GM10847 (cell line): ENCODE data around the gene HELQ.

Experiments used
- POLR2A ChIP-seq: IDR thresholded peaks from 2 replicates; pipeline ENCODE4 v1.6.1; 2011; ENCODE audit not compliant: insufficient read length; ENCODE audit errors: extremely low read depth

Gene HELQ

GRCh38 chr4:83454686-83455085 lies 937 bp downstream of the HELQ start:
- TF ChIP-seq POLR2A = no peak

GRCh38 chr4:83449009-83449408 lies 6.6 kb downstream of the HELQ start:
- TF ChIP-seq POLR2A = no peak

- no peak for TF ChIP-seq POLR2A
Observed at GRCh38 chr4:83440899-83441298, 14.7 kb downstream of the HELQ start.

GRCh38 chr4:83440148-83440814 lies 15.3 kb downstream of the HELQ start:
- TF ChIP-seq POLR2A = no peak

- no peak for TF ChIP-seq POLR2A
Observed at GRCh38 chr4:83438719-83439118, 16.9 kb downstream of the HELQ start.

GRCh38 chr4:83436680-83437079 lies 18.9 kb downstream of the HELQ start:
- no peak for TF ChIP-seq POLR2A

- no peak for TF ChIP-seq POLR2A
Observed at GRCh38 chr4:83431200-83431599, 24.4 kb downstream of the HELQ start.

GRCh38 chr4:83418211-83418610 lies 37.4 kb downstream of the HELQ start:
- no peak for TF ChIP-seq POLR2A

- TF ChIP-seq POLR2A = no peak
Observed at GRCh38 chr4:83417566-83417965, 38.1 kb downstream of the HELQ start.

- TF ChIP-seq POLR2A = no peak
Observed at GRCh38 chr4:83413676-83414075, 41.9 kb downstream of the HELQ start.

GRCh38 chr4:83408908-83409307 lies 46.7 kb downstream of the HELQ start:
- TF ChIP-seq POLR2A = no peak

GRCh38 chr4:83405844-83406816 lies 49.5 kb downstream of the HELQ start:
- no peak for TF ChIP-seq POLR2A

GRCh38 chr4:83393908-83394307 lies 61.7 kb downstream of the HELQ start:
- no peak for TF ChIP-seq POLR2A

- TF ChIP-seq POLR2A = no peak
Observed at GRCh38 chr4:83392562-83392961, 63.1 kb downstream of the HELQ start.

- TF ChIP-seq POLR2A = no peak
Observed at GRCh38 chr4:83390944-83391343, 64.7 kb downstream of the HELQ start.
